ENCODE results near the gene LCE3B. TPM values are rescaled to one million over a fixed set of nuclear protein-coding genes. Genes with fewer than 3 reads are reported as not detected.

LCE3B gene
- total RNA-seq, 2 experiments from 2014 or later, result not detected

DNA sequence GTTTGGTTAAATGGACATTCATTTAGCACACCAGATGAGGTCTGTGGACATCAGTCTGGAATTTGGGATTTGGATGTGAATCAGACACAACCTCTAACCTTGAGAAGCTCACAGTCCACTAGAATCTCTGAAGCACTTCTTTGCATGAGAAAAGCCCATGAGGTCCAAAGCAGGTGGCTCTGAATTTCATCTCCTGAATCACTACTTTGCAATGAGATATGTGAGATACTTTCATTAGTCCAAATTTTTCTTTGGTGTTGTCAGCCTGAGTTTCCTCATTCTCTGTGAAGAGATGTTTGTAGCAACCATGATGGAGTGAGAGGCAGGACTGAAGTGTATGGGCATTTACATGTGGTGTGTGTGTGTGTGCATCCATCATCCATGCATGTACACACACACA, 33.0 kb downstream of the LCE3B start:
- peaks cover 51% of the 10 kb centered on the region for H3K27me3 Mint-ChIP-seq
- intact Hi-C loops (cut with DNase I, micrococcal nuclease), result no loop called here
- POLR2A ChIA-PET, result no interaction called here
- Histone ChIP-seq H3K9me3 (ENCODE audit: control insufficient read depth in 1 of 2, insufficient read depth in 1 of 2, low read length in 2 of 2) (no peaks in the 10 kb centered on the region), H3K27ac (ENCODE audit: low read depth in 1 of 2, low read length in 2 of 2) (no peak overlapping the region), H3K4me1 (ENCODE audit: insufficient read depth, low read length) (no peaks in the 10 kb centered on the region), H3K36me3 (ENCODE audit: insufficient read depth, low read length) (no peaks in the 10 kb centered on the region), H3K4me3 (ENCODE audit: low read length) (no peak overlapping the region), H3K27me3 (ENCODE audit: control insufficient read depth in 1 of 2, insufficient read depth in 2 of 2, low read length in 2 of 2) (peaks cover 9 to 20% of the 10 kb centered on the region in 2 experiments)
- H3K4me1 Mint-ChIP-seq (ENCODE audit: low read depth), result no peaks in the 10 kb centered on the region
- TF ChIP-seq, protein P1, sequence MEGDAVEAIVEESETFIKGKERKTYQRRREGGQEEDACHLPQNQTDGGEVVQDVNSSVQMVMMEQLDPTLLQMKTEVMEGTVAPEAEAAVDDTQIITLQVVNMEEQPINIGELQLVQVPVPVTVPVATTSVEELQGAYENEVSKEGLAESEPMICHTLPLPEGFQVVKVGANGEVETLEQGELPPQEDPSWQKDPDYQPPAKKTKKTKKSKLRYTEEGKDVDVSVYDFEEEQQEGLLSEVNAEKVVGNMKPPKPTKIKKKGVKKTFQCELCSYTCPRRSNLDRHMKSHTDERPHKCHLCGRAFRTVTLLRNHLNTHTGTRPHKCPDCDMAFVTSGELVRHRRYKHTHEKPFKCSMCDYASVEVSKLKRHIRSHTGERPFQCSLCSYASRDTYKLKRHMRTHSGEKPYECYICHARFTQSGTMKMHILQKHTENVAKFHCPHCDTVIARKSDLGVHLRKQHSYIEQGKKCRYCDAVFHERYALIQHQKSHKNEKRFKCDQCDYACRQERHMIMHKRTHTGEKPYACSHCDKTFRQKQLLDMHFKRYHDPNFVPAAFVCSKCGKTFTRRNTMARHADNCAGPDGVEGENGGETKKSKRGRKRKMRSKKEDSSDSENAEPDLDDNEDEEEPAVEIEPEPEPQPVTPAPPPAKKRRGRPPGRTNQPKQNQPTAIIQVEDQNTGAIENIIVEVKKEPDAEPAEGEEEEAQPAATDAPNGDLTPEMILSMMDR (IDR thresholded peaks at IDR 0.05), result no peak
- CTCF ChIA-PET, result no interaction called here
- no peak for DNase-seq
- no peak overlapping the region for H3K27ac Mint-ChIP-seq
- H3K4me3 Mint-ChIP-seq, result no peak overlapping the region
- H3K9me3 Mint-ChIP-seq, result no peaks in the 10 kb centered on the region
- H3K36me3 Mint-ChIP-seq (ENCODE audit: low read depth), result no peaks in the 10 kb centered on the region
- ATAC-seq (ENCODE audit: poor library complexity), result no peak

DNA sequence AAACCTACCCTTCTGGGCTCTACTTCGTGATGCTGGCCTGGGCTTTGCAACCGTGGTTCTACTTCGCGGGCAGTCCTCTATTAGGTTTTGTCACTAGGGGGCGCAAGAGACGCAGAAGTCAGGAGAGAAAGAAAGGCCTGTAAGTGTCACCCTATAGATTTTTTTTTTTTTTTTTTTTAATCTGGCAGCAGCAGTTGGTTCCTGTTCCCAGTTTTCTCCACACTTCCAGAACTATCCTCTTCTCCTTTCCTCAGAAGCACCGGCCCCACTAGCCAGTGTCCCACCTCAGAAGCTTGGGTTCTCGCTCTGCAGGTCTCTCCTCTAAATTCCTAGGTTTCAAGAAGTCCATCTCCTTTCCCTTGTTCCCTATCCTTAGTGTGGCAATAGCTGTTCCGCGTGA, 40.5 kb downstream of the LCE3B start:
- peaks cover 7 to 11% of the 10 kb centered on the region in 2 experiments for H3K27me3 ChIP-seq (ENCODE audit: control insufficient read depth in 1 of 2, insufficient read depth in 2 of 2, low read length in 2 of 2)
- intact Hi-C loops (cut with DNase I, micrococcal nuclease), result loop anchor here (5.0 kb wide), 1 partner anchor 623 kb away; no protein-coding TSS in a partner anchor
- Mint-ChIP-seq H3K27ac (no peak overlapping the region), H3K36me3 (ENCODE audit: low read depth) (no peaks in the 10 kb centered on the region), H3K9me3 (no peaks in the 10 kb centered on the region), H3K27me3 (peaks cover 28% of the 10 kb centered on the region), H3K4me3 (no peak overlapping the region), H3K4me1 (ENCODE audit: low read depth) (no peaks in the 10 kb centered on the region)
- DNase-seq (peak in 10 of 14 experiments; percentile 6 to 63 (median 22)), ATAC-seq (ENCODE audit: poor library complexity) (no peak)
- no peaks in the 10 kb centered on the region for H3K36me3 ChIP-seq (ENCODE audit: insufficient read depth, low read length)
- no peak overlapping the region for H3K4me3 ChIP-seq (ENCODE audit: low read length)
- ChIA-PET CTCF (no interaction called here), POLR2A (no interaction called here)
- no peak overlapping the region for H3K27ac ChIP-seq (ENCODE audit: low read depth in 1 of 2, low read length in 2 of 2)
- H3K9me3 ChIP-seq (ENCODE audit: control insufficient read depth in 1 of 2, insufficient read depth in 1 of 2, low read length in 2 of 2), result no peaks in the 10 kb centered on the region
- TF ChIP-seq, protein P1 (IDR thresholded peaks at IDR 0.05), result peak; percentile 52
- no peaks in the 10 kb centered on the region for H3K4me1 ChIP-seq (ENCODE audit: insufficient read depth, low read length)

DNA sequence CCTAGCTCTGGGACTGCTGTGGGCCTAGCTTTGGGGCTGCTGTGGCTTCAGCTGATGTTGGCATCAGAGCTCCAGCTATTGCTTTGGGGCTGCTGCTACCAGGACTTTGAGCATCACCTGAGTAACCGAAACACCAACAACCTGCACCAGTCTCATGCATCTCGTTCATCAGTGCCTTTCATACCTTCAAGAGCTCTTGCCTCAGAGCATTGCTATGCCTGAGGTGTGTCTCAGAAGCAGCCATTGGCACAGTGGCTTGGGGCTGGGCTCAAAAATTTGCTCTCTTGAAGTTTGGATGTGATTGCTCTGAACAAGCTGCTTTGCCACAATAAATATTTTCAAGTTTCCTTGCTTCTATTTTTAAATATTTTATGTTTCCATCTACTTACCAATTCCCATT, 42.8 kb downstream of the LCE3B start:
- H3K27ac ChIP-seq (ENCODE audit: low read depth in 1 of 2, low read length in 2 of 2), result no peak overlapping the region
- DNase-seq (no peak), ATAC-seq (ENCODE audit: poor library complexity) (no peak)
- no peak overlapping the region for H3K4me3 ChIP-seq (ENCODE audit: low read length)
- TF ChIP-seq, protein P1 (IDR thresholded peaks at IDR 0.05), result no peak
- intact Hi-C loops (cut with DNase I, micrococcal nuclease), result no loop called here
- H3K27me3 ChIP-seq (ENCODE audit: control insufficient read depth in 1 of 2, insufficient read depth in 2 of 2, low read length in 2 of 2), result peaks cover 0 to 11% of the 10 kb centered on the region in 2 experiments
- Mint-ChIP-seq H3K27me3 (peaks cover 13% of the 10 kb centered on the region), H3K36me3 (ENCODE audit: low read depth) (no peaks in the 10 kb centered on the region), H3K27ac (no peak overlapping the region), H3K9me3 (no peaks in the 10 kb centered on the region), H3K4me1 (ENCODE audit: low read depth) (no peaks in the 10 kb centered on the region), H3K4me3 (no peak overlapping the region)
- ChIA-PET CTCF (no interaction called here), POLR2A (no interaction called here)
- no peaks in the 10 kb centered on the region for H3K36me3 ChIP-seq (ENCODE audit: insufficient read depth, low read length)
- no peaks in the 10 kb centered on the region for H3K4me1 ChIP-seq (ENCODE audit: insufficient read depth, low read length)
- no peaks in the 10 kb centered on the region for H3K9me3 ChIP-seq (ENCODE audit: control insufficient read depth in 1 of 2, insufficient read depth in 1 of 2, low read length in 2 of 2)
